Testis (tissue), 2 donors: ENCODE data around the gene EGR4.

ENCODE experiments used
- POLR2A ChIP-seq: fragments of 450-650 bp; IDR thresholded peaks from one replicate; pipeline ENCODE4 v1.6.1; 2017; ENCODE audit warnings: antibody characterized with exemption, mild to moderate bottlenecking, moderate library complexity
- TF ChIP-seq, protein P1 (sequence below), 3 experiments: fragments of 450-650 bp in 2 of 3; fragments of 200-600 bp in 1 of 3; sonication (generic) in 1 of 3; IDR thresholded peaks; one replicate each; pipeline ENCODE4 v1.5.1; 2016 to 2019; ENCODE audit warnings: antibody characterized with exemption in 3 of 3, mild to moderate bottlenecking in 2 of 3, moderate library complexity in 1 of 3

DNA sequence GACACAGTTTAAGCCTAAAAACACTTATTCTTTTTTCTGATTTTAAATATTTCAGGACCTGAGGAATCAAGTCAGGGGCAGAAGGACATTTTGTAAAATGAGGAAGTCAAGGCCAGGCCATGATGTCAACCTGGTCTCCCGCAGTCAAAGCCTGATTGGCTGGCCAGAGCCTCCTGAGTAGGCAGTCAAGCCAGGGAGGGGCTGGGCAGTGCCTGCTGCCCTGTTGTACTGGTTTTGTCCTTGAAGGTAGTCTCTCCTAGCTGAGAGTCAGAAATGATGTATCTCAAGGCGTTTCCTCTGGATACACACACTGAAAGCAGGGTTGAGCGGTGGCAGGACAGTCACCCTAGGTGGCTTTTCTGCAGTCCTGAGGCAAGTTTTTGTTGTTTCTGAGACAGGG is 39.4 kb downstream of the EGR4 start:
- TF ChIP-seq, protein P1, sequence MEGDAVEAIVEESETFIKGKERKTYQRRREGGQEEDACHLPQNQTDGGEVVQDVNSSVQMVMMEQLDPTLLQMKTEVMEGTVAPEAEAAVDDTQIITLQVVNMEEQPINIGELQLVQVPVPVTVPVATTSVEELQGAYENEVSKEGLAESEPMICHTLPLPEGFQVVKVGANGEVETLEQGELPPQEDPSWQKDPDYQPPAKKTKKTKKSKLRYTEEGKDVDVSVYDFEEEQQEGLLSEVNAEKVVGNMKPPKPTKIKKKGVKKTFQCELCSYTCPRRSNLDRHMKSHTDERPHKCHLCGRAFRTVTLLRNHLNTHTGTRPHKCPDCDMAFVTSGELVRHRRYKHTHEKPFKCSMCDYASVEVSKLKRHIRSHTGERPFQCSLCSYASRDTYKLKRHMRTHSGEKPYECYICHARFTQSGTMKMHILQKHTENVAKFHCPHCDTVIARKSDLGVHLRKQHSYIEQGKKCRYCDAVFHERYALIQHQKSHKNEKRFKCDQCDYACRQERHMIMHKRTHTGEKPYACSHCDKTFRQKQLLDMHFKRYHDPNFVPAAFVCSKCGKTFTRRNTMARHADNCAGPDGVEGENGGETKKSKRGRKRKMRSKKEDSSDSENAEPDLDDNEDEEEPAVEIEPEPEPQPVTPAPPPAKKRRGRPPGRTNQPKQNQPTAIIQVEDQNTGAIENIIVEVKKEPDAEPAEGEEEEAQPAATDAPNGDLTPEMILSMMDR (IDR thresholded peaks at IDR 0.05), result no peak
- TF ChIP-seq POLR2A, result no peak
